ENCODE results near the gene INPP4B.

The INPP4B gene

GRCh38 chr4:142065086-142065647 lies 780.9 kb downstream of the INPP4B start:
- ATAC-seq = no peak
- no peaks in the 10 kb centered on the region for H3K36me3 Mint-ChIP-seq
- no peaks in the 10 kb centered on the region for H3K27me3 Mint-ChIP-seq
- no peaks in the 10 kb centered on the region for H3K4me1 Mint-ChIP-seq
- H3K4me3 Mint-ChIP-seq = no peak overlapping the region
- no peak overlapping the region for H3K27ac Mint-ChIP-seq
- H3K9me3 Mint-ChIP-seq = peaks cover 15% of the 10 kb centered on the region

GRCh38 chr4:142064181-142064580 lies 781.9 kb downstream of the INPP4B start:
- H3K4me1 Mint-ChIP-seq = no peaks in the 10 kb centered on the region
- no peak overlapping the region for H3K4me3 Mint-ChIP-seq
- H3K36me3 Mint-ChIP-seq = no peaks in the 10 kb centered on the region
- ATAC-seq = no peak
- H3K27ac Mint-ChIP-seq = no peak overlapping the region
- H3K9me3 Mint-ChIP-seq = peaks cover 13% of the 10 kb centered on the region
- H3K27me3 Mint-ChIP-seq = no peaks in the 10 kb centered on the region

- Mint-ChIP-seq H3K4me3 (no peak overlapping the region), H3K4me1 (no peaks in the 10 kb centered on the region), H3K27me3 (no peaks in the 10 kb centered on the region), H3K9me3 (no peaks in the 10 kb centered on the region), H3K36me3 (no peaks in the 10 kb centered on the region), H3K27ac (no peak overlapping the region)
- ATAC-seq = no peak
Measured at GRCh38 chr4:142045996-142046395, 800.1 kb downstream of the INPP4B start.

GRCh38 chr4:142044271-142044670 lies 801.8 kb downstream of the INPP4B start:
- ATAC-seq = no peak
- H3K4me3 Mint-ChIP-seq = no peak overlapping the region
- no peaks in the 10 kb centered on the region for H3K9me3 Mint-ChIP-seq
- no peaks in the 10 kb centered on the region for H3K4me1 Mint-ChIP-seq
- H3K27me3 Mint-ChIP-seq = no peaks in the 10 kb centered on the region
- no peaks in the 10 kb centered on the region for H3K36me3 Mint-ChIP-seq
- no peak overlapping the region for H3K27ac Mint-ChIP-seq

- no peaks in the 10 kb centered on the region for H3K36me3 Mint-ChIP-seq
- H3K27me3 Mint-ChIP-seq = no peaks in the 10 kb centered on the region
- no peaks in the 10 kb centered on the region for H3K9me3 Mint-ChIP-seq
Measured at GRCh38 chr4:142043509-142043908, 802.6 kb downstream of the INPP4B start.

GRCh38 chr4:142041788-142042187 lies 804.3 kb downstream of the INPP4B start:
- H3K36me3 Mint-ChIP-seq = no peaks in the 10 kb centered on the region
- ATAC-seq = no peak
- H3K27me3 Mint-ChIP-seq = no peaks in the 10 kb centered on the region
- H3K27ac Mint-ChIP-seq = no peak overlapping the region
- H3K4me3 Mint-ChIP-seq = no peak overlapping the region
- H3K4me1 Mint-ChIP-seq = no peaks in the 10 kb centered on the region
- no peaks in the 10 kb centered on the region for H3K9me3 Mint-ChIP-seq

More at GRCh38 chr4:142043509-142043908, 802.6 kb downstream of the INPP4B start:
- Mint-ChIP-seq H3K27ac (no peak overlapping the region), H3K4me3 (no peak overlapping the region), H3K4me1 (no peaks in the 10 kb centered on the region)
- ATAC-seq = no peak

GRCh38 chr4:142040043-142040442 lies 806.1 kb downstream of the INPP4B start:
- H3K9me3 Mint-ChIP-seq = no peaks in the 10 kb centered on the region
- H3K27me3 Mint-ChIP-seq = no peaks in the 10 kb centered on the region
- H3K27ac Mint-ChIP-seq = no peak overlapping the region
- no peaks in the 10 kb centered on the region for H3K4me1 Mint-ChIP-seq
- H3K4me3 Mint-ChIP-seq = no peak overlapping the region
- ATAC-seq = no peak
- H3K36me3 Mint-ChIP-seq = no peaks in the 10 kb centered on the region

- no peak for ATAC-seq
- Mint-ChIP-seq H3K4me3 (no peak overlapping the region), H3K27ac (no peak overlapping the region), H3K4me1 (no peaks in the 10 kb centered on the region), H3K36me3 (no peaks in the 10 kb centered on the region), H3K9me3 (no peaks in the 10 kb centered on the region), H3K27me3 (no peaks in the 10 kb centered on the region)
Measured at GRCh38 chr4:142036795-142037583, 809.1 kb downstream of the INPP4B start.

- H3K4me1 Mint-ChIP-seq = no peaks in the 10 kb centered on the region
- H3K9me3 Mint-ChIP-seq = no peaks in the 10 kb centered on the region
- ATAC-seq = no peak
- H3K36me3 Mint-ChIP-seq = no peaks in the 10 kb centered on the region
- H3K27ac Mint-ChIP-seq = no peak overlapping the region
- no peak overlapping the region for H3K4me3 Mint-ChIP-seq
- H3K27me3 Mint-ChIP-seq = no peaks in the 10 kb centered on the region
Measured at GRCh38 chr4:142035566-142035965, 810.5 kb downstream of the INPP4B start.

GRCh38 chr4:142034101-142034500 lies 812.0 kb downstream of the INPP4B start:
- H3K36me3 Mint-ChIP-seq = no peaks in the 10 kb centered on the region
- no peak overlapping the region for H3K4me3 Mint-ChIP-seq
- no peaks in the 10 kb centered on the region for H3K27me3 Mint-ChIP-seq
- H3K4me1 Mint-ChIP-seq = no peaks in the 10 kb centered on the region
- no peak overlapping the region for H3K27ac Mint-ChIP-seq
- ATAC-seq = peak; percentile 32
- no peaks in the 10 kb centered on the region for H3K9me3 Mint-ChIP-seq

- ATAC-seq = no peak
- H3K36me3 Mint-ChIP-seq = no peaks in the 10 kb centered on the region
- no peaks in the 10 kb centered on the region for H3K9me3 Mint-ChIP-seq
- no peaks in the 10 kb centered on the region for H3K4me1 Mint-ChIP-seq
- H3K27ac Mint-ChIP-seq = no peak overlapping the region
- no peak overlapping the region for H3K4me3 Mint-ChIP-seq
- no peaks in the 10 kb centered on the region for H3K27me3 Mint-ChIP-seq
Measured at GRCh38 chr4:142030010-142030409, 816.1 kb downstream of the INPP4B start.

- no peak overlapping the region for H3K4me3 Mint-ChIP-seq
- H3K27me3 Mint-ChIP-seq = no peaks in the 10 kb centered on the region
- no peaks in the 10 kb centered on the region for H3K9me3 Mint-ChIP-seq
- ATAC-seq = no peak
- H3K4me1 Mint-ChIP-seq = no peaks in the 10 kb centered on the region
- H3K36me3 Mint-ChIP-seq = no peaks in the 10 kb centered on the region
- no peak overlapping the region for H3K27ac Mint-ChIP-seq
Measured at GRCh38 chr4:142021761-142022160, 824.3 kb downstream of the INPP4B start.

- H3K9me3 Mint-ChIP-seq = no peaks in the 10 kb centered on the region
- H3K36me3 Mint-ChIP-seq = no peaks in the 10 kb centered on the region
- H3K27ac Mint-ChIP-seq = no peak overlapping the region
- no peaks in the 10 kb centered on the region for H3K4me1 Mint-ChIP-seq
- H3K4me3 Mint-ChIP-seq = no peak overlapping the region
- H3K27me3 Mint-ChIP-seq = no peaks in the 10 kb centered on the region
- ATAC-seq = no peak
Measured at GRCh38 chr4:142021181-142021580, 824.9 kb downstream of the INPP4B start.

- Mint-ChIP-seq H3K27ac (no peak overlapping the region), H3K4me3 (no peak overlapping the region), H3K27me3 (no peaks in the 10 kb centered on the region), H3K9me3 (no peaks in the 10 kb centered on the region), H3K4me1 (no peaks in the 10 kb centered on the region), H3K36me3 (no peaks in the 10 kb centered on the region)
- ATAC-seq = no peak
Measured at GRCh38 chr4:142016031-142016430, 830.1 kb downstream of the INPP4B start.

GRCh38 chr4:142009751-142010150 lies 836.4 kb downstream of the INPP4B start:
- Mint-ChIP-seq H3K36me3 (no peaks in the 10 kb centered on the region), H3K9me3 (no peaks in the 10 kb centered on the region), H3K4me3 (no peak overlapping the region), H3K4me1 (no peaks in the 10 kb centered on the region), H3K27me3 (no peaks in the 10 kb centered on the region), H3K27ac (no peak overlapping the region)
- ATAC-seq = no peak

- no peak for ATAC-seq
- Mint-ChIP-seq H3K36me3 (no peaks in the 10 kb centered on the region), H3K4me3 (no peak overlapping the region), H3K27me3 (no peaks in the 10 kb centered on the region), H3K4me1 (no peaks in the 10 kb centered on the region), H3K27ac (no peak overlapping the region), H3K9me3 (no peaks in the 10 kb centered on the region)
Measured at GRCh38 chr4:142005519-142005918, 840.6 kb downstream of the INPP4B start.

Measured in stimulated activated memory B cell treated with anti-CD40 and anti-IgM and Interleukin-4, amounts not matched to agents 10 μg/mL and 1 μg/mL and 100 μg/mL, for 72 hours (primary cell).